K562 (cell line): ENCODE data around the gene PLPPR2. TPM values are rescaled to one million over a fixed set of nuclear protein-coding genes. Genes with fewer than 3 reads are reported as not detected.
A peak's percentile ranks its signal among the peaks of the same experiment; 100 is the strongest.

Experiments
- ATAC-seq: fragments of 200-7000 bp; cut with Tn5 transposase; 3 replicates; pipeline ENCODE4 v1.9.1; 2020; ENCODE audit warnings: moderate library complexity
- BruUV-seq: library from RNA; stranded (reverse); fragments of 400-500 nt; replicated peaks from 2 replicates; lab custom pipeline; 2021; lab: Mats Ljungman, UMichigan
- CTCF ChIA-PET: fragments of 300-600 bp; formaldehyde crosslinking; extraction: SDS; loops from one replicate; lab custom pipeline; 2021; ENCODE audit warnings: low intra/inter-chr PET ratio; lab: Yijun Ruan, JAX
- POLR2A ChIA-PET: fragments of 300-600, 350-650 bp; sonication (Branson Sonifier 250); formaldehyde crosslinking; extraction: SDS; loops from one replicate; lab custom pipeline; 2021; ENCODE audit warnings: antibody characterized with exemption, inconsistent platforms; lab: Yijun Ruan, JAX
- DNase-seq, 4 experiments: peaks; one replicate each; pipeline versions ENCODE4 v3.0.0 to v3.0.0-alpha.2; 2011 to 2018; ENCODE audit warnings: low spot score in 3 of 4, mixed read lengths in 3 of 4; ENCODE audit errors: extremely low read depth in 1 of 4
- FAIRE-seq: peaks from 2 replicates; lab custom pipeline; 2011; peaks lifted over from hg19 to GRCh38; lab: Jason Lieb, UNC
- H2AFZ ChIP-seq: 2 replicates; pipeline ENCODE4 v1.6.0; 2011; ENCODE audit warnings: low read depth, low read length, control low read depth, inconsistent platforms
- H3K27ac ChIP-seq: fragments of 200-600 bp; 3 replicates; pipeline ENCODE4 v1.8.0; 2011; ENCODE audit warnings: low read depth, mild to moderate bottlenecking, control low read depth, inconsistent platforms, low read length, moderate library complexity, mixed read lengths; ENCODE audit errors: extremely low read depth
- H3K27me3 ChIP-seq, 2 experiments: fragments of 300-600 bp in 1 of 2; 2 replicates in 1 of 2; 3 replicates in 1 of 2; pipeline versions ENCODE4 v1.6.0 to v1.8.0; 2011; ENCODE audit warnings: inconsistent platforms in 2 of 2, low read length in 2 of 2, mild to moderate bottlenecking in 1 of 2, mixed read lengths in 1 of 2, moderate library complexity in 1 of 2; ENCODE audit not compliant: control insufficient read depth in 2 of 2, insufficient read depth in 2 of 2
- H3K36me3 ChIP-seq: fragments of 300-600 bp; 3 replicates; pipeline ENCODE4 v1.8.0; 2011; ENCODE audit warnings: mild to moderate bottlenecking, low read length, inconsistent platforms; ENCODE audit not compliant: control insufficient read depth, insufficient read depth
- H3K4me1 ChIP-seq, 2 experiments: fragments of 200-600 bp in 1 of 2; replicated peaks in 1 of 2; 2 replicates in 1 of 2; 3 replicates in 1 of 2; pipeline versions ENCODE4 v1.5.1 to v1.8.0; 2011; ENCODE audit warnings: inconsistent platforms in 2 of 2, low read length in 2 of 2, mild to moderate bottlenecking in 1 of 2, mixed read lengths in 1 of 2, moderate library complexity in 1 of 2; ENCODE audit not compliant: control insufficient read depth in 2 of 2, insufficient read depth in 2 of 2
- H3K4me2 ChIP-seq: 2 replicates; pipeline ENCODE4 v1.6.1; 2011; ENCODE audit warnings: low read length, control low read depth, inconsistent platforms, mixed read lengths; ENCODE audit not compliant: insufficient read depth
- H3K4me3 ChIP-seq: fragments of 200-600 bp; sonication (generic), shearing (Covaris generic); 2 replicates; pipeline ENCODE4 v1.5.1; 2016; ENCODE audit warnings: control low read depth, inconsistent platforms
- H3K79me2 ChIP-seq: fragments of 200-600 bp; 3 replicates; pipeline ENCODE4 v1.8.0; 2011; ENCODE audit warnings: low read length, inconsistent platforms; ENCODE audit not compliant: control insufficient read depth, insufficient read depth
- H3K9ac ChIP-seq, 2 experiments: 2 replicates each; pipeline versions ENCODE4 v1.6.0 to v1.6.1; 2011; ENCODE audit warnings: low read depth in 2 of 2, low read length in 2 of 2, control low read depth in 1 of 2, inconsistent platforms in 1 of 2, mild to moderate bottlenecking in 1 of 2, mixed read lengths in 1 of 2; ENCODE audit not compliant: insufficient read depth in 1 of 2
- H3K9me1 ChIP-seq: one replicate; pipeline ENCODE4 v1.6.0; 2011; ENCODE audit warnings: inconsistent platforms, mild to moderate bottlenecking, low read length, moderate library complexity; ENCODE audit not compliant: control insufficient read depth, insufficient read depth
- H3K9me3 ChIP-seq: replicated peaks from 2 replicates; pipeline ENCODE4 v1.5.1; 2011; ENCODE audit warnings: low read depth, low read length, inconsistent platforms; ENCODE audit not compliant: control insufficient read depth, insufficient read depth
- H4K20me1 ChIP-seq: replicated peaks from 2 replicates; pipeline ENCODE4 v1.6.1; 2011; ENCODE audit warnings: low read length, inconsistent platforms, mixed read lengths; ENCODE audit not compliant: control insufficient read depth, insufficient read depth
- AFF1 ChIP-seq, 2 experiments: fragments of 450-650 bp; IDR thresholded peaks; 2 replicates each; pipeline ENCODE4 v1.6.1; 2018; ENCODE audit warnings: mild to moderate bottlenecking in 2 of 2, low read depth in 1 of 2; ENCODE audit not compliant: partially characterized antibody in 2 of 2
- DDX20 ChIP-seq: fragments of 450-650 bp; IDR thresholded peaks from 2 replicates; pipeline ENCODE4 v1.6.1; 2016; ENCODE audit warnings: missing genetic modification characterization, low read depth, mild to moderate bottlenecking, missing compliant biosample characterization, moderate library complexity
- DEAF1 ChIP-seq: fragments of 450-650 bp; formaldehyde crosslinking; IDR thresholded peaks from 2 replicates; pipeline ENCODE4 v1.4.0; 2020; ENCODE audit warnings: mild to moderate bottlenecking, moderate library complexity
- E2F5 ChIP-seq: sonication (generic); formaldehyde crosslinking; IDR thresholded peaks from 2 replicates; pipeline ENCODE4 v1.8.0; 2022; ENCODE audit warnings: mild to moderate bottlenecking, missing genetic modification reagents
- ERF ChIP-seq: fragments of 450-650 bp; formaldehyde crosslinking; IDR thresholded peaks from 2 replicates; pipeline ENCODE4 v1.4.0; 2020; ENCODE audit warnings: mild to moderate bottlenecking, mixed read lengths
- GTF2F1 ChIP-seq: IDR thresholded peaks from 2 replicates; pipeline ENCODE4 v1.6.1; 2011; ENCODE audit warnings: low read depth, low read length, improper control_type of control experiment
- ILF3 ChIP-seq: fragments of 450-650 bp; IDR thresholded peaks from 2 replicates; pipeline ENCODE4 v1.6.1; 2018; ENCODE audit warnings: antibody characterized with exemption, mild to moderate bottlenecking, moderate library complexity, borderline replicate concordance
- JUN ChIP-seq, 2 experiments: sonication (generic) in 1 of 2; formaldehyde crosslinking in 1 of 2; IDR thresholded peaks; 2 replicates each; pipeline versions ENCODE4 v1.6.1 to v1.8.0; 2012 to 2022; ENCODE audit warnings: borderline replicate concordance in 2 of 2, mild to moderate bottlenecking in 2 of 2, improper control_type of control experiment in 1 of 2, low read depth in 1 of 2, low read length in 1 of 2, missing genetic modification reagents in 1 of 2
- MTA2 ChIP-seq: fragments of 450-650 bp; IDR thresholded peaks from 2 replicates; pipeline ENCODE4 v1.6.1; 2016; ENCODE audit warnings: low read depth
- PPARD ChIP-seq: fragments of 250-450 bp; sonication (Bioruptor Pico); IDR thresholded peaks from 2 replicates; pipeline ENCODE4 v1.8.0; 2022; ENCODE audit warnings: inconsistent platforms, mild to moderate bottlenecking, moderate library complexity
- ZBED1 ChIP-seq: IDR thresholded peaks from 2 replicates; pipeline ENCODE4 v1.6.1; 2014
- ZNF589 ChIP-seq: fragments of 200-800 bp; sonication (Bioruptor generic); IDR thresholded peaks from 2 replicates; pipeline ENCODE4 v1.6.1; 2016; ENCODE audit warnings: low read depth, missing genetic modification characterization, missing compliant biosample characterization
- WGBS: fragments of 100-300 bp; shearing (Covaris generic); methylation state at CpG from one replicate; pipeline ENCODE4 v1.1.6; 2016; ENCODE audit warnings: low coverage, mixed read lengths; ENCODE audit not compliant: insufficient coverage; ENCODE audit errors: missing lambda C conversion rate; 5-methylcytosine and 5-hydroxymethylcytosine counted together
- in situ Hi-C: fragments of 300-500 bp; cut with MboI; formaldehyde crosslinking; loops from 4 replicates; pipeline ENCODE4 v1.15.0; 2018; ENCODE audit warnings: inconsistent platforms, mixed read lengths
- intact Hi-C: fragments of 100-400 bp; cut with micrococcal nuclease; formaldehyde crosslinking; loops from 2 replicates; pipeline ENCODE4 v1.14.2; 2022
- polyA plus RNA-seq, 8 experiments: library from polyadenylated mRNA; depleted of rRNA in 4 of 8; stranded (reverse) in 5 of 8; unstranded in 3 of 8; fragments of >200 nt; fragmentation: Nextera tagmentation in 2 of 8; fragmentation: Illumina TruSeq in 1 of 8; extraction: Ambion mirVana in 2 of 8; extraction: Trizol in 1 of 8; gene quantifications; 2 replicates each; pipeline versions ENCODE4 v1.2.1 to v1.2.3, GENCODE V29; 2011 to 2014; ENCODE audit warnings: inconsistent platforms in 1 of 8, missing spikeins in 1 of 8
- total RNA-seq, 7 experiments: library from RNA; depleted of rRNA in 6 of 7; stranded (reverse); fragments of >200 nt in 6 of 7; fragmentation: Illumina TruSeq in 2 of 7; extraction: Trizol in 2 of 7; gene quantifications; 2 replicates each; pipeline versions ENCODE4 v1.2.1 to v1.2.3, GENCODE V29; 2011 to 2021; ENCODE audit warnings: low replicate concordance in 1 of 7

The PLPPR2 gene
- total and polyA plus RNA-seq, 9 of the 15 experiments (the other 6 are each of a cell fraction or from before 2014, with no cell fraction given) = 0.49 to 15.9 (median 3.4) TPM

GRCh38 chr19:11324079-11324661 lies 31.1 kb upstream of the PLPPR2 start:
- H3K4me2 ChIP-seq = peak overlapping the region; percentile 52
- no TSS peak for BruUV-seq
- DNase-seq (peak in 2 of 4 experiments; percentile 37 to 52), FAIRE-seq (peak; percentile 60), ATAC-seq (peak; percentile 93)
- H3K9me1 ChIP-seq = no peaks in the 10 kb centered on the region
- H3K27ac ChIP-seq = peak overlapping the region; percentile 27; the same call in 1 of the 3 replicates
- intact Hi-C loops (no loop called here), in situ Hi-C loops (no loop called here)
- H4K20me1 ChIP-seq = no peaks in the 10 kb centered on the region
- WGBS = 11% methylated on average over 9 of the region's 10 CpGs
- H3K4me1 ChIP-seq = peaks cover 17 to 26% of the 10 kb centered on the region in 2 experiments; a peak in 4 of 5 replicates
- no peak overlapping the region for H3K4me3 ChIP-seq
- ChIA-PET CTCF (interaction anchor here (0.7 kb wide), 1 partner anchor 56 kb away, joined by 3 read pairs; no protein-coding TSS in a partner anchor), POLR2A (interaction anchor here (0.6 to 1.6 kb wide), 3 partner anchors 12 to 594 kb away, joined by 3 to 7 read pairs (median 4); no protein-coding TSS in a partner anchor)
- H3K27me3 ChIP-seq = no peaks in the 10 kb centered on the region
- no peaks in the 10 kb centered on the region for H3K79me2 ChIP-seq
- H3K9ac ChIP-seq = no peak overlapping the region; a peak in 1 of 4 replicates
- H3K36me3 ChIP-seq = no peaks in the 10 kb centered on the region
- H3K9me3 ChIP-seq = no peaks in the 10 kb centered on the region
- peak overlapping the region; percentile 25; the same call in 1 of the 2 replicates for H2AFZ ChIP-seq
- peak; percentile 95; the same call in 1 of the 2 replicates for TF ChIP-seq ZBED1
- no peak for TF ChIP-seq DEAF1
- no peak for TF ChIP-seq MTA2
- no peak for TF ChIP-seq ILF3
- TF ChIP-seq PPARD = no peak
- TF ChIP-seq DDX20 (tag) = no peak
- TF ChIP-seq AFF1 (IDR thresholded peaks at IDR 0.05; ENCODE audit: low read depth in 1 of 2, partially characterized antibody in 2 of 2) = peak in 1 of 2 experiments; percentile 23
- TF ChIP-seq ERF = no peak
- TF ChIP-seq JUN (IDR thresholded peaks at IDR 0.05; ENCODE audit: borderline replicate concordance, low read depth, low read length) = 0 out of 2 replicates have a peak, but pooled peaks have one; percentile 12
- TF ChIP-seq JUN (CRISPR knock-in tag; IDR thresholded peaks at IDR 0.05; ENCODE audit: borderline replicate concordance) = no peak
- 0 out of 2 replicates have a peak, but pooled peaks have one; percentile 46 for TF ChIP-seq ZNF589 (CRISPR knock-in tag)
- no peak for TF ChIP-seq GTF2F1
- no peak for TF ChIP-seq E2F5
